Right lobe of liver (tissue), 4 donors: ENCODE results near the gene MYRIP.

ENCODE experiments used
- POLR2A ChIP-seq: fragments of 450-650 bp; IDR thresholded peaks from one replicate; pipeline ENCODE4 v1.6.1; 2017; ENCODE audit warnings: antibody characterized with exemption, mild to moderate bottlenecking
- TF ChIP-seq, protein P1 (sequence below), 4 donors: fragments of 200-600 bp in 3 of 4; fragments of 450-650 bp in 1 of 4; IDR thresholded peaks; one replicate each; pipeline versions ENCODE4 v1.5.1 to v1.8.0; 2016 to 2022; ENCODE audit warnings: antibody characterized with exemption in 4 of 4, mild to moderate bottlenecking in 2 of 4
- donor health status: DM: no; HTN: no; CAD: no.
- donor health status: DM: no; HTN: no; CAD: no.
- donor health status: DM: no; HTN: yes; CAD: no.

DNA sequence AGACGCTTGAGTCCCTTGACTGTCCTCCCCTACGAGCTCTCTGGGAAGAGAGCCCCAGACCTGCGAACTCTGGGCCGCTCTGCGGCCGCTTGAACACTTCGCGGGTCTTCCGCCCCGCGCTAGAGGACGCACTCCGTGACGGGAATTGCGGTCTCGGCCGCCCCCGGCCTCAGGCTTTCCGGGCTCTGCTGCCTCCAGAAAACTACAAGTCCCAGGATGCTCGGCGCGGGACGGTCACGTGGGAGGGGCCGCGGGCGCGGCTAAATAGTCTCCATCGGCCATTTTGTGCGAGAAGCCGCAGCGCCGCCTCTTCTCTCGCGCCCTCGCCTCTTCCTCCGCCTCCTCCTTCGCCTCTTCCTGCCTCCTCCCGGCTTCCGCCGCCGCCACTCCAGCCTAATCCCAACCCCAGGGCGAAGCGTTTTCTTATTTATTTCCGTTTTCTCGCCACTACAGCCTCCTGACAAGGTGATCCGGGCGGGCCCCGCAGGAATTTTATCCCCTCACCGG, 500.1 kb downstream of the MYRIP start, which contains the start of gene EIF1B:
- peak; percentile 97 for TF ChIP-seq POLR2A
- TF ChIP-seq, protein P1, sequence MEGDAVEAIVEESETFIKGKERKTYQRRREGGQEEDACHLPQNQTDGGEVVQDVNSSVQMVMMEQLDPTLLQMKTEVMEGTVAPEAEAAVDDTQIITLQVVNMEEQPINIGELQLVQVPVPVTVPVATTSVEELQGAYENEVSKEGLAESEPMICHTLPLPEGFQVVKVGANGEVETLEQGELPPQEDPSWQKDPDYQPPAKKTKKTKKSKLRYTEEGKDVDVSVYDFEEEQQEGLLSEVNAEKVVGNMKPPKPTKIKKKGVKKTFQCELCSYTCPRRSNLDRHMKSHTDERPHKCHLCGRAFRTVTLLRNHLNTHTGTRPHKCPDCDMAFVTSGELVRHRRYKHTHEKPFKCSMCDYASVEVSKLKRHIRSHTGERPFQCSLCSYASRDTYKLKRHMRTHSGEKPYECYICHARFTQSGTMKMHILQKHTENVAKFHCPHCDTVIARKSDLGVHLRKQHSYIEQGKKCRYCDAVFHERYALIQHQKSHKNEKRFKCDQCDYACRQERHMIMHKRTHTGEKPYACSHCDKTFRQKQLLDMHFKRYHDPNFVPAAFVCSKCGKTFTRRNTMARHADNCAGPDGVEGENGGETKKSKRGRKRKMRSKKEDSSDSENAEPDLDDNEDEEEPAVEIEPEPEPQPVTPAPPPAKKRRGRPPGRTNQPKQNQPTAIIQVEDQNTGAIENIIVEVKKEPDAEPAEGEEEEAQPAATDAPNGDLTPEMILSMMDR (IDR thresholded peaks at IDR 0.05), result peak; percentile 86 to 97 (median 94)
